Fibroblast of upper back skin (primary cell): ENCODE data around the gene FXYD5.
"Not testable (repeated sequence)": the region's sequence is repeated elsewhere in the genome, so short reads cannot be mapped to it uniquely, and the experiment has no call there.

Experiments used
- DNase-seq: peaks from one replicate; pipeline ENCODE4 v3.0.0-alpha.2; 2013

Gene FXYD5

GRCh38 chr19:35140207-35140961 is 14.2 kb upstream of the FXYD5 start:
- DNase-seq, result no peak

GRCh38 chr19:35140962-35141836 is 13.3 kb upstream of the FXYD5 start:
- DNase-seq, result peak; percentile 84

- DNase-seq, result no peak
Measured at GRCh38 chr19:35141837-35142605, 12.5 kb upstream of the FXYD5 start.

GRCh38 chr19:35142606-35143230 is 11.8 kb upstream of the FXYD5 start:
- peak; percentile 31 for DNase-seq

GRCh38 chr19:35143231-35143715 is 11.3 kb upstream of the FXYD5 start, which contains the start of gene FXYD7:
Gene FXYD7 (plus strand): TSS chr19:35143255. CDS start chr19:35143334, 79 bp downstream.
- DNase-seq, result no peak

GRCh38 chr19:35143818-35144217 is 10.7 kb upstream of the FXYD5 start:
- DNase-seq, result no peak

- no peak for DNase-seq
Measured at GRCh38 chr19:35144259-35144599, 10.3 kb upstream of the FXYD5 start.

GRCh38 chr19:35144600-35145436 is 9.7 kb upstream of the FXYD5 start:
- no peak for DNase-seq

- DNase-seq, result no peak
Measured at GRCh38 chr19:35146746-35147459, 7.6 kb upstream of the FXYD5 start.

- DNase-seq, result no peak
Measured at GRCh38 chr19:35149463-35149862, 5.1 kb upstream of the FXYD5 start.

- no peak for DNase-seq
Measured at GRCh38 chr19:35150445-35150844, 4.1 kb upstream of the FXYD5 start.

GRCh38 chr19:35151273-35152065 is 3.1 kb upstream of the FXYD5 start:
- DNase-seq, result no peak

- DNase-seq, result not testable (repeated sequence)
Measured at GRCh38 chr19:35153129-35153522, 1.4 kb upstream of the FXYD5 start.

- DNase-seq, result peak; percentile 32
Measured at GRCh38 chr19:35153701-35154524, 622 bp upstream of the FXYD5 start.

GRCh38 chr19:35155441-35155840 is 906 bp downstream of the FXYD5 start:
- no peak for DNase-seq

GRCh38 chr19:35155981-35156672 is 1.6 kb downstream of the FXYD5 start:
- no peak for DNase-seq

- no peak for DNase-seq
Measured at GRCh38 chr19:35156673-35157014, 2.1 kb downstream of the FXYD5 start.

- DNase-seq, result no peak
Measured at GRCh38 chr19:35157431-35157830, 2.9 kb downstream of the FXYD5 start.

- DNase-seq, result no peak
Measured at GRCh38 chr19:35159606-35160005, 5.1 kb downstream of the FXYD5 start.
